DMS 273 treated with DMSO at 0.1 percent for 48 hours (cell line): ENCODE measurements around the gene HTT.

ENCODE experiments used
- DNase-seq: peaks from one replicate; lab custom pipeline; 2025; lab: John Stamatoyannopoulos, UW

Gene HTT

DNA sequence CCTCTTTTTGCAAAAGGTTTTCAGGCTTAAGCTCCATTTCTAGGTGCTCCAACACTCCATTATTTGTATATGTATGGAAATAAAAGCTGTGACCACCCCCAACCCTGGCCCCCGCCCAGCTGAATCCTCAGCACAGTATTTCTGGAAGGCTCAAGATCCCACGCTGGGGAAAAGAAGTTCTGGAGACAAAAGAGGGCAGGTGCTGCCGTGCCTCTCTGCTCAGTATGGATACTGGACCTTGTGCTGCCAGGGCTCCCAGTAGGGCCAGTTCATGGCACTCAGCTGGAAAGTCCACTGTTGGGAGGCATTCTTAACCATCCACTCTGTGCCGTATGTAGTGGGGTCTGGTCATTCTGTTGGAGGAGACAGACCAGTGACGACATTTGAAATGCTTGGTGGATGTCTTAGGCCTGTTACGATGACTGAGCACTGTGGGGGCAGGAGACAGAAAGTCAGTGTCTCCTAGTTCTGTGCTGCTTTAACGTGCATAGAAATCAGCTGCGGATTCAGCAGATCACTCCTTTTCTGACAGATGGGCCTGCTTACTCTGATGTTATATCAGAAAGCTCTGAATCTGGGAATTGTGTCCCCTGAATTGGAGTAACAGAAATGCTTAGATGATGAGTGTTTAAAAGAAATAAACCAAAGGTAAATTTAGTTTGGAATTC, 126.1 kb downstream of the HTT start:
- no peak for DNase-seq

DNA sequence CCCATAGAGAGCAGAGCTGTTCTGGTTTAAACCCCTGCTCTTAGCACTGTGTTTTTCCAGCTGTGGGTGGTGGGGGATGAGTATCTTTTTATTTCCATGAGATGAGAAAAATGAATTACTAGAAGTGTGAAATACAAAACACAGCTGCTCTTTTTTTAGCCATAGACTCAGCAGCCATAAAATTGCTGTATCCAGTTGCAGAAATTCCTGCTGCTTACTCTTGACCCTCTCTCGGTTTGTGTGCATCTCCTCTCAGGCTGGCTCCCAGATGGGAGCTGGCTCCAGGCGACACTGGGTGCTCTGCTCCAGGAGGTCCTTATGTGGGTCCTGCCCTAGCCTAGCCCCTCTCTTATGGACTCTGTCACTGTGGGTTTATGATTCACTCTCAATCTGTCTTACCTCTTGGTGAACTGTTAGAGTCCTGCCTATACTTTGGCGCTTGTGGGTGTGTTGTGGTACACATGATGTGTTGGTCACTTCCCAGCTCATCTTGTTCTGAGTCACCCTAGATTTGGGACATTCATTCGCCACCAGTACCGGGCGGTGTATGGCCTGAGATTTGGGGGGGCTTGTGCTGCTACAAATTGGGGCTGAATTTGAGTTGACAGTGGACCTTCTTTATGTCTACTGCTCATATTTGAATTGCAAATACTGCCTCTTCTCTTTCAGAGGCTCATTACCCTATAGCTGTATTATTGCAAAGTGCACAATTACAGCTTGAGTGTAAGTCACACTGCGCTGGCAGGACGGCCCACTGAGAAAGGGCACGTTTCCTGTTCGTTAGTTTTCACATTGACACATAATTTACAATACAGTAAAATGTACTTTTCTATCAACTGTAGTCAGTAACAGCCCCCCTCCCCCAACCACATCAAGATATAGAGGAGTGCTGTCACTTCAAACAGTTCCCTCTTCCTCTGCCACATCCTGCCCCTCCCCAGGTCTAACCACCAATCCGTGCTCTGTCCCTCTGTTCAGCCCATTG, 127.5 kb downstream of the HTT start:
- DNase-seq: no peak

DNA sequence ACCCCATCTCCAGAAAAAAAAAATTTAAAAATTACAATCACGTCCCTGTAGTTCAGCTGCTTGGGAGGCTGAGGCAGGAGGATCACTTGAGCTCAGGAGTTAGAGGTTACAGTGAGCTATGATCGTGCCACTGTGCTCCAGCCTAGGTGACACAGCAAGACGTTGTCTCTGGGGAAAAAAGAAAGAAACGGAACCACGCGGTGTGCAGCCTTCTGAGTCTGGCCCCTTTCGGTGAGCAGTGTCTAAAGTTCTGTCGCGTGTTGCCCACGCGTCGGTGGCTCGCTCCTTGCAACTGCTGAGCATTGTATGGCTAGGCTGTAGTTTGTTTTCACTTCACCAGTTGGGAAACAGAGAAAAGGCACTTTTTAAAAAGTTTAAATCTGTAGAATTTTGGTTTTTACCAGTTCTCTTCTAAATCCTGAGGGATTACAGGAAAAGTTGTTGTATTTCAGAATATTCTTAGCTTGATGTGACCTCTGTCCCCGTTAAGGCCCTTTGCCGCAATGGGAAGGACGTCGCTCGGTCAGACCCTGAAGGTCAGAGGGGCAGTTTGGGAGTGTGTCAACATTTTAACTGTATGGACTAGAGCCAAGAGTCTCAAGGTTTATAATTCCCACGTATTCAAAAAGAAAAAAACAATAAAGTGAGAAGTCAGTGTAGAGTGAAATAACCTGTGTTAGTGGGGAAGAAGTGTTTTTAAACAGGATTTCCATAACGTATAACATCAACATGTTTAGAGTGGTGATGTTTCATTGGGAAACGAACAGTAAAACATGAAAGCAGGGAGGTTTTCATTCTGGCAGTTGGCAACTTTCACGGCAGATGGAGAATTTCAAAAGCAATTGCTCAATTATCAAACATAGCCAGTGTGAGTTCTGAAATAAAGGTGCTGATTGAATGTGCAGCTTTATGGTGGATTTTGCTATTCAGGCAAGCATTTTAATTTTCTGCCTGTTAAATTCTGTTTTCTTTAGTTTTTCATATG, 128.6 kb downstream of the HTT start:
- DNase-seq: peak; percentile 17

DNA sequence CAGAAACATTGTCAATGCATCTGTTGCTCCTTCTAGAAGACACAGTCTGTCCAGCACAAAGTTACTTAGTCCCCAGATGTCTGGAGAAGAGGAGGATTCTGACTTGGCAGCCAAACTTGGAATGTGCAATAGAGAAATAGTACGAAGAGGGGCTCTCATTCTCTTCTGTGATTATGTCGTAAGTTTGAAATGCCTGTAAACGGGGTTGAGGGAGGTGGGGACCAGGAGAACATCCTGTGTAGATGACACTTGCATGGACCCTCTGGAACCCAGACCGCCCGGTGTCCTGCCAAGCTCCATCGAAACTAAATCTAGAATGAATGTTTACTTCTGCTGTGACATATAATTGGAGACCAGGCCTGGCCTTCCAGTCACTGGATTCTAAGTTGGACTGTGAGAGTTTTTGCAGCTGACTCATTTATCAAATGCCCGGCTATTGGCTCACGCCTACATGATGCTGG, 129.5 kb downstream of the HTT start:
- no peak for DNase-seq

DNA sequence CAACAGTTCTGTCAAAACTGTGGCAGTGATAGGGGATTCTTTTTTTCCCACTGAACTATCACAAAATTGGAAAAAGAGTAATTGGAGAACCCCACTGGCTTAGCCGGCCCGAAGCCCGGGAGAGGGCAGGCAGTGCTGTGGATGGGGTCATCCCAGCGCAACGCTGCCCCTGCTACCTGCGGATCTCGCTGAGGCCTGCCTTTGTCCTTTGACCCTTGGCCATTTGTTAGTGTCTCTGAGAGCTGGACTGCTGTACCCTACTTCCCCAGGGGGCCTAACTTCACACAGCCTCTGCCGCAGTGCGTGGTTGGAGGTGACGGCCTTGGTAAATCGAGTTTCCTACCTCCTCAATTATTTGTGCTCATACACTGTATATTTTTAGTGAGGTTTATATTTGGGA, 131.5 kb downstream of the HTT start:
- DNase-seq: no peak

DNA sequence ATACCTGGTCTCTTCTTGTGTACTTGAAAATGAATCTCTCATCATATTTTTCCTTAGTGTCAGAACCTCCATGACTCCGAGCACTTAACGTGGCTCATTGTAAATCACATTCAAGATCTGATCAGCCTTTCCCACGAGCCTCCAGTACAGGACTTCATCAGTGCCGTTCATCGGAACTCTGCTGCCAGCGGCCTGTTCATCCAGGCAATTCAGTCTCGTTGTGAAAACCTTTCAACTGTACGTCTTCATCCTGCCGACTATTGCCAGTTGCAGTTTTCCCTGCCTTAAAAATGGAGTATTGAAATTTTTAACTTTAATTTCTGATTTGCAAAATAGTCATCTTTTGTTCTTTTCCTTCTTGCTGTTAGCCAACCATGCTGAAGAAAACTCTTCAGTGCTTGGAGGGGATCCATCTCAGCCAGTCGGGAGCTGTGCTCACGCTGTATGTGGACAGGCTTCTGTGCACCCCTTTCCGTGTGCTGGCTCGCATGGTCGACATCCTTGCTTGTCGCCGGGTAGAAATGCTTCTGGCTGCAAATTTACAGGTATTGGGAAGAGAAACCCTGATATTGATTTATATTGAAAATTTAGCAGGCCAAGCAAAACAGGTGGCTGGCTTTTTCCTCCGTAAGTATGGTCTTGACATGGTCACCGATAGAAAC, 132.1 kb downstream of the HTT start:
- DNase-seq: no peak

DNA sequence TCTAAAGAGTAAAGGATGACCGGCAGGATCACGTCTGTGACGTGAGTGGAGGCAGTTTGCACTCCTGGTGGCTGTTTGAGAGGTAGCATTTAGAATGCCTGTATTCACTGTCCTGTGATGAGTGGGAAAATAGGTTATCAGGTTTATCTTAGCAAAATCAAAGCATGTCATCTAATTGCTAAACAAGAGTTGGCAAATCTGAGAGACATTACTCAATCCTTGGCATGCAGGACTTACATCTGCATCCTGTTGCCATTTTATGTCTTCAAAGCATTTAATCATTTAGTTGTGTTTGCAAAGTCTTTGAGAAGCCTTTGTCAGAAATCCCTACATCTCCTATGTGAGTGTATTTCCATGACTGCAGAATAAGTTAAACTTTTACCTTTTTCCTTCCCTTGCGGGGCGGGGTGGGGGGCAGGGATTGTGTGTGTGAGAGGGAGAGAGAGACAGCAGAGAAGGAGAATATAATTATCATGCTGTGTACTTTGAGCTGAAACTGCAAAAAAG, 133.1 kb downstream of the HTT start:
- DNase-seq: no peak

DNA sequence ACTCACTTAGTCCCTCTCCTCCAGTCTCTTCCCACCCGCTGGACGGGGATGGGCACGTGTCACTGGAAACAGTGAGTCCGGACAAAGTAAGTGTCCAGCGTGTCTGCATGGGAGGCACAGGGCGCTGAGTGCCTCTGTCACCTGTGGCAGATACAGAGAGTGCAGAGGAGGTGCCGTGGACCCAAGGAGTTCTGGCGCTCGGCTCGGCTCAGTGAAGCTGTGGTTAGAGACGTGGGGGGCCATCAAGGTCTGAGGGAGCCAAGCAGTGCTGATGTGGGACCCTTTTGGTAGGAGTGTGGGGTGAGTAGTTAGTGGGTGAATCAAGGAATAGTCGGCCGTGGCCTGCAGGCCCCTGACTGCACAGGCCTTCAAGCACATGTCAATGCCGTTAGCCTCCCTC, 134.3 kb downstream of the HTT start:
- no peak for DNase-seq

DNA sequence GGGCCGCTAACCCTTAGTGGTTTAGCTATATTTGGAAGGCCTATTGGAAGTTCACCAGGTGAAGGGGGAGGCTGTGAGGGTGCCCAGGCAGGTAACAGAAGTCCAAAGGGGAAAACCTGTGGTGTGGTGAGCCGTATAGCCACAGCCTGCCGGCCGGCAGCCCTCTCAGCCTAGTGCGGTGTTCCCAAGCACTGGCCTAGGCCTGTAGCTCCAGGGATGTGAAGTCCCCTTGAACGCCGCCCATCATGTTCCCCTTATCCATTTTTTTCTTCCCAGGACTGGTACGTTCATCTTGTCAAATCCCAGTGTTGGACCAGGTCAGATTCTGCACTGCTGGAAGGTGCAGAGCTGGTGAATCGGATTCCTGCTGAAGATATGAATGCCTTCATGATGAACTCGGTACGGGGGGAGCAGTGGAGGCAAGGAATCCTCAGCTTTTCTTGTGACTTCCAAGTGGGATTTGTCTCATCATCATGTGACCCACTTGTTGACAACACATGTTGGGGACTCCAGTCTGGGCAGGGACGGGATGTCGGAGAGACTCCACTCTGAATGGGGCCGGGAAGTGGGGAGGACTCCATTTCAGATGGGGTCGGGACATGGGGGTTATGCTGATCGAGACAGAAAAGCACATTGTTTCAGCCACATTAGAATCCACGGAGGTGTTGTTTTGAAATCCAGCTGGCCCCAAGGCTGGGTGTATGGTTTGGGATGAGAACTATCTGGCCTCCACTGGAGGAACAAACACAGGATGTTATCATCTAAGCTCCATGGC, 135.3 kb downstream of the HTT start:
- no peak for DNase-seq

DNA sequence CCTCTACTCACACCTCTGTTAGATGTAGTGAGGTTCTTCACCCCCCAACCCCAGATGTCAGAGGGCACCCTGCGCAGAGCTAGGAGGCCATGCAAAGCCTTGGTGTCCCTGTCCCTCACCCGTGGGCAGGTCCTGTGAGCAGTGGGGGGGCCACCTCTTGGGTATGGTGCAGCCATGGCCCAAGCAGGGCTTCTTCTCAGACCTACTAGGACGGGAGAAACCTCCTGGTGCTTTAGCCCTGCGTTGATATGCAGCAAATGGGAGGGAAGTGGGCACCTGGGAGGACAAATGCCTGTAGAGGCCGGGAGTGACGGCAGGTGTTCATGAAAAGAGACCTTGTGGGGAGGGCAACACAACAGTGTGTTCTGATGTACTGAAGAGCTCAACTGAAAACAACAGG, 136.0 kb downstream of the HTT start:
- DNase-seq: no peak

DNA sequence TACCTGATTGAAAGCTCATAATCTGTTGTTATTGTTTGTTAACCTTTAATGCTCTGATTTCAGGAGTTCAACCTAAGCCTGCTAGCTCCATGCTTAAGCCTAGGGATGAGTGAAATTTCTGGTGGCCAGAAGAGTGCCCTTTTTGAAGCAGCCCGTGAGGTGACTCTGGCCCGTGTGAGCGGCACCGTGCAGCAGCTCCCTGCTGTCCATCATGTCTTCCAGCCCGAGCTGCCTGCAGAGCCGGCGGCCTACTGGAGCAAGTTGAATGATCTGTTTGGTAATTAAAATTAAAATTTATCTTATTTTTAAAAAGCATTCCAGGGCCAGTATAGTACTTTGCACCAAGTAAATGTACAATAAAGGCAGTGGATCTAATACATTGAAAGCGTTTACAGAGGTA, 137.4 kb downstream of the HTT start:
- no peak for DNase-seq

DNA sequence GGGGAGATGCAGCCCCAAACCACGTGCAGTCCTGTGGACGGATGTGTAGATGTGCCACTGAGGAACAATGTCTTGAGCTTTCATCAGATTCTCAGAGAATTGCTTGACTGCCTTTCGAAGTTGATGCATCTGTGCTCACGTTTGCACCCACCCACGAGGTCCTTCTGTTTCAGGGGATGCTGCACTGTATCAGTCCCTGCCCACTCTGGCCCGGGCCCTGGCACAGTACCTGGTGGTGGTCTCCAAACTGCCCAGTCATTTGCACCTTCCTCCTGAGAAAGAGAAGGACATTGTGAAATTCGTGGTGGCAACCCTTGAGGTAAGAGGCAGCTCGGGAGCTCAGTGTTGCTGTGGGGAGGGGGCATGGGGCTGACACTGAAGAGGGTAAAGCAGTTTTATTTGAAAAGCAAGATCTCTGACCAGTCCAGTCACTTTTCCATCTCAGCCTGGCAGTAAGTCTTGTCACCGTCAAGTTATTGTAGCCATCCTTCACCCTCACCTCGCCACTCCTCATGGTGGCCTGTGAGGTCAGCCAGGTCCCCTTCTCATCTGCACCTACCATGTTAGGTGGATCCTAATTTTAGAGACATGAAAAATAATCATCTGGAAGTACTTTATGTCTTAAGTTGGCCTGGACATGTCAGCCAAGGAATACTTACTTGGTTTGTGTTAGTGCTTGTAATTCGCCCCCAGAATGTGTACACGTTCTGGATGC, 138.1 kb downstream of the HTT start:
- DNase-seq: no peak

DNA sequence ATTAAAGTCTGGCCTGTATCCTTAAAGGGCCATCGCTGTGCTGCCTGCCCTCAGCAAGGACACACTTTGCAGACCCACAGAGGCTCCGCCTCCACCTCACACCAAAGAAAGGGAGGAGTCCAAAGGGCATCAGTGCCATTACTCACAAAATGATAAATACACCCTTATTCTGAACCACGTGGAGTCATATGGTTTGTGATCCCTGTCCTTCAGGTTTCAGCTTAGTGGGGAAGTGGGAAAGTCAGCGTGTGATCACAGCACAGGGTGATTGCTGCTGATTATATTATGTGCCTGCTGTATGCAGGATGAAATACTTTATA, 138.6 kb downstream of the HTT start:
- DNase-seq: no peak

DNA sequence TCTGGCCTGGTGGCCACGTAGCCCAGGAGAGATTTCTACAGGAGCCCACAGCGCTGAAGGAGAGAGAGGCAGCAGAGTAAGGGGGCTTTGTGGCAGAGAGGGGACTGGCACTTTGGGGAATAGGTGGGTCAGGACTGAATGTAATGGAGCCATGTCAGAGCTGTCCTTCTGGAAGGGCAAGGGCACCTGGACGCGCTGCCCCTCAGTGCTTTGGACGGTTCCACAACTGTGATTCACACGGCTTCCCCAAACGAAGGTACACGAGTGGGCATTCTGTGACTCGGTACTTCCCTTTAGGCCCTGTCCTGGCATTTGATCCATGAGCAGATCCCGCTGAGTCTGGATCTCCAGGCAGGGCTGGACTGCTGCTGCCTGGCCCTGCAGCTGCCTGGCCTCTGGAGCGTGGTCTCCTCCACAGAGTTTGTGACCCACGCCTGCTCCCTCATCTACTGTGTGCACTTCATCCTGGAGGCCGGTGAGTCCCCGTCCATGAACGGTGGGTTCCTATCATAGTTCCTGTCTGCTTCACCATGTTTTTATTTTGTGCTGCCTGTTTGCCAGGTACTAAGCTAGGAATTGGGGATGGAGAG, 139.3 kb downstream of the HTT start:
- DNase-seq: no peak

DNA sequence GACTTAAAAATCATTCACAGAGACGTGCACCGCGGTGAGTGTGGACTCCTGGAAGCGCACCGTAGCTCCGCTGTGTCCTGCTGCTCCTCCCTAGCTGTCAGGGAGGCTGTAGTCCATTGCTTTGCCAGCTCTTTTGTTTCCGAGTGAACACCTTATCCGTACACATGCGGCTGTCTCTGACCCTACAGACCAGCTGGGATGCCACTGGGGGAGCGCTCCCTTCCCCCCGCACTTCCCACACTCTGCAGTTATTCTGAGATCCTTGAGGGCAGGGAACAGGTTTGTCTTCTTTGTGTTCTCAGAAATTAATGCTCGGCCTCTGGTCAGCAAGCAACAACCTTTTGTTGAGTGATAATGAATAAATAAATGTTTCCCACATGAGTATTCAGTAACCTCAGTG, 140.8 kb downstream of the HTT start:
- DNase-seq: no peak

DNA sequence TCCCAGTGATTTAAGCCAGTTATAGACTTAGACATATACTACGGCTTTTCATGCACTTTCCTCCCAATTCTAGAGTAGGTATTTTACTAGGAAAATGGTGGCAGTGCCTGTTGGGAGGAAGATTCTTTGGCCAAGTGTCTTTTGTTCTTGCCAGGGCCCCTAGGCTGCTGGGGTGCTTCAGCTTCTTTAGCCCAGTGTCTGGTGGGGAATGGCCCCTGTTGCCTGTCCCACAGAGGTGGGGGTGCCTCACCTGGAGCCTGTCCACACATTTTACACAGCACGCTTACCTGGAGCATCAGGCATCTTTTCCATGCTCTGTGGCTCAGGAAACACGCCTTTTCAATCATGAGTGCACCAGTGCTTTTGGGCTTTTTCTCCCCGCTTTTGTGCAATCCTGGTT, 141.3 kb downstream of the HTT start:
- no peak for DNase-seq

DNA sequence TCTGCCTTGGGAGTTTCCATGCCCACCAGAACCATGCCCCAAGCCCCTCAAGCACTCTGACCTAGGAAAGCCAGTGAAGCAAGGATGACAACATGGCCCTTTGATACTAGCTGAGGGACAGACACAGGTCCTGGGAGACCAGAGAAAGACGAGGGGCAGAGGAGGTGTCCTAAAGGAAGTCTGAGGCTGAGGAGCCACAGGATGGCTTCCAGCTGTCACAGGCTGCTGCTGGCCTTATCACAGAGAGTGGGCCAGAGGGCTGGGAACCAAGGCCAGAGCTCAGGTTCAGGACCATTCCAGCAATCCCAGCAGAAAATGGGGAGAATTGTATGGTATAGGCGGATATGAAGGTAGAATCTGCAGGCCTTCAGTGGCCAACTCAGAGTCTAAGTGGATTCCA, 142.8 kb downstream of the HTT start:
- no peak for DNase-seq

DNA sequence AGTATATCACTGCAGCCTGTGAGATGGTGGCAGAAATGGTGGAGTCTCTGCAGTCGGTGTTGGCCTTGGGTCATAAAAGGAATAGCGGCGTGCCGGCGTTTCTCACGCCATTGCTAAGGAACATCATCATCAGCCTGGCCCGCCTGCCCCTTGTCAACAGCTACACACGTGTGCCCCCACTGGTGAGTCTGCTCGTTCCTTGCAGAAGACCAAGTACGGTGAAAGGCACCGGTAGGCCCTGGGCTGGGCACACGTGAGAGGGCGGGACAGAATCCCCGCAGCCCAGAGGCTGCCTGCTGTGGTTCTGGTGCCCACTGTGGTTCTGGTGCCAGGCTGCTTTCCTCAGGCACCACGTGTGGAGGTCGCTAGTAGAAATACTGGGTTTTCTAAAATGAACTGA, 143.3 kb downstream of the HTT start:
- no peak for DNase-seq
